ENCODE measurements around the gene VSIG8.

- TF ChIP-seq POLR2A (IDR thresholded peaks at IDR 0.05) (no peak), CTCF (IDR thresholded peaks at IDR 0.05) (no peak)
Observed at GRCh38 chr1:159898527-159898926, 36.1 kb upstream of the VSIG8 start.
